ENCODE results near the gene KIF17.

The KIF17 gene

DNA sequence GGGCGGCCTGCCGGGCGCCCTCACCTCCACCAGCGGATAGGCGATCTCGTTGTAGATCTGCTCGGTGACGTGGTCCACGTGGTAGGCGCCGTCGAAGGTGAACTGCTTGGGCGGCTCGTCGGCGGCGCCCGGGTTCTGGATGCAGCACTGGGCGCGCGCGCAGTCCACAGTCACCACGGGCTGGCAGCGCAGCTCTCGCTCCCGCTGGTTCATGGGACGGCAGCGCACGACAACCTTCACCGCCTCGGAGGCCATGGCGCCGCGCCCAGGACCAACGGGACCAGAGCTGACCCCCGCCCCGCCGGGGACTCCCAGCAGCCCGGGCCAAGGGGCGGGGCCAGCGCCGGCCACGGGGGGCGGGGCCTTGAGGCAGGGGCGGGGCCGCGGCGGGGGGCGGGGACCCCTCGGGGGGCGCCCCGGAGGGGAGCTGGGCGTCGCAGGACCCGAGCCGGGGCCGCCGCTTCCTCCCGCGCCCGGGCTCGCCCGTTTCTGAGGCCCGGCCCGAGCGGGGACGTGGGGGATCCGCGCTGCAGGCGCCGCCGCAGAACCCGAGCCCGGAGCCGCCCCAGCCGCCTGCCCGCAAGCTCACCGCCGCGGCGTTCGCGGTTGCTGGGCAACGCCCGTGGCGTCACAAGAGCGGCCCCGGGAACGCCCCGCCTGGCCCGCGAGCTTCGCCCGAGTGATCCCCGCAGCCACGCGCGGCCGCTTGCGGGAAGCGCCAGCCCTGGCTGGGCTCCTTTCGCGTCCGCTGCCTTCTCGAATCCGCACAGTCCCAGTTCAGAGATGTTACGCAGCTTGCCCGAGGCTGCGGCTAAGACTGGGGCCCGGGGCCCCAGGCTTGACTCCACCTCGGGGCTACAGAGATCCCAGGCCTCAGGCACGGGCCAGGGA lies at the start of gene KIF17:
KIF17 (minus strand) TSS at position 556 of the 891 bp plus-strand sequence; CDS start at position 255, 301 bp downstream.
- DNase-seq (ENCODE audit: insufficient read length, low spot score) (no peak), FAIRE-seq (no peak)

- FAIRE-seq: no peak
Observed at GRCh38 chr1:20767271-20767670, 49.5 kb upstream of the KIF17 start.

GRCh38 chr1:20763417-20763816 lies 45.6 kb upstream of the KIF17 start:
- DNase-seq (ENCODE audit: insufficient read length, low spot score): no peak
- no peak for FAIRE-seq

More at GRCh38 chr1:20767271-20767670, 49.5 kb upstream of the KIF17 start:
- DNase-seq (ENCODE audit: insufficient read length, low spot score): no peak

DNA sequence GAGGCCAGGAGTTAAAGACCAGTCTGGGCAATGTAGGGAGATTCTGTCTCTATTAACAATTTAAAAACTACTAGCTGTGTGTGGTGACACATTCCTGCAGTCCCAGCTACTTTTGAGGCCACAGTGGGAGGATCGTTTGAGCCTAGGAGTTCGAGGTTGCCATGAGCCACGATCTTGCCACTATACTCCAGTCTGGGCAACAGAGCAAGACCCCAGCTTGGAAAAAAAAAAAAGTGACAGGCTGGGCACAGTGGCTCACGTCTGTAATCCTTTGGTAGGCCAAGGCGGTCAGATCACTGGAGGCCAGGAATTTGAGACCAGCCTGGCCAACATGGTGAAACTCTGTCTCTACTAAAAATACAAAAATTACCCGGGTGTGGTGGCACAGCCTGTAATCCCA lies 42.5 kb upstream of the KIF17 start:
- no peak for FAIRE-seq

GRCh38 chr1:20753589-20753988 lies 35.8 kb upstream of the KIF17 start:
- no peak for FAIRE-seq
- DNase-seq (ENCODE audit: insufficient read length, low spot score): no peak

More for the DNA sequence above, 42.5 kb upstream of the KIF17 start:
- no peak for DNase-seq (ENCODE audit: insufficient read length, low spot score)

GRCh38 chr1:20751462-20751990 lies 33.7 kb upstream of the KIF17 start:
- no peak for FAIRE-seq
- no peak for DNase-seq (ENCODE audit: insufficient read length, low spot score)

DNA sequence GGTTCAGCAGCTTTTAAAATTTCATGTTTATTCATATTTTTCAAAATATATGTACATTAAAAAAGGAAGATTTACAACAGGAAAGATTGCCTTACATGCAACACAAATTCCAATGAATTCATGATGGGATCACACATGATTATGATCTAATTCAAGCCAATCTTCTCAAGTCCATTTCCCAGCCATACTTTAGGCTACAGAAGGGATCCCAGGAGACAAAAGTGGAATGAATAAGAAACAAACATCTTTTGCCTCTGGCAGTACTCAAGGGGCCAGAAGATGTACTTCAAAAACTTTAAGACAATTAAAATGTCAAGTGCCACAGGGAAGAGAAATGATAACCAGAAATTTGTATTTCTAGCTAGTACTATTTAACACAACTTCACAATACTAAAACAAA lies 24.9 kb upstream of the KIF17 start:
- DNase-seq (ENCODE audit: insufficient read length, low spot score) (no peak), FAIRE-seq (no peak)

DNA sequence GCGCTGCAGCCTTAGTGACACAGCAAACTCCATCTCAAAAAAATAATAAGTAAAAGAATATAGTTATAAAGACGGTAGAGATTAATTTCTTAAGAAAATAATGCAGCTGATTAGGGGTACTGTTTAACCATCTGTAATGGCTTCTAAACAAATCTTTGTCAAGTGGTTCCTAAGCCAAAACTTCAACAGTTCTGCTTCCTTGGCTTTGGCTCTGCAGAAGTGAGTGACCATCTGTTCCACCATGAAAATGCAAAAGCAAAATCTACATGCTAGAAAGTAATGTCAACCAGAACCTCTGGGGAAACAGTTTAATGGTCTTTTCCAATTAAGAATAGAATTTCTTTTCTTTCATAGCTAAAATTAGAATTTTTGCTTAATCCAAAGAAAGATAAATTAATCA lies 23.0 kb upstream of the KIF17 start:
- FAIRE-seq (no peak), DNase-seq (ENCODE audit: insufficient read length, low spot score) (no peak)

- DNase-seq (ENCODE audit: insufficient read length, low spot score): no peak
- FAIRE-seq: no peak
Observed at GRCh38 chr1:20739225-20739624, 21.4 kb upstream of the KIF17 start.

GRCh38 chr1:20735581-20736111 lies 17.8 kb upstream of the KIF17 start:
- DNase-seq (ENCODE audit: insufficient read length, low spot score): no peak
- FAIRE-seq: no peak

DNA sequence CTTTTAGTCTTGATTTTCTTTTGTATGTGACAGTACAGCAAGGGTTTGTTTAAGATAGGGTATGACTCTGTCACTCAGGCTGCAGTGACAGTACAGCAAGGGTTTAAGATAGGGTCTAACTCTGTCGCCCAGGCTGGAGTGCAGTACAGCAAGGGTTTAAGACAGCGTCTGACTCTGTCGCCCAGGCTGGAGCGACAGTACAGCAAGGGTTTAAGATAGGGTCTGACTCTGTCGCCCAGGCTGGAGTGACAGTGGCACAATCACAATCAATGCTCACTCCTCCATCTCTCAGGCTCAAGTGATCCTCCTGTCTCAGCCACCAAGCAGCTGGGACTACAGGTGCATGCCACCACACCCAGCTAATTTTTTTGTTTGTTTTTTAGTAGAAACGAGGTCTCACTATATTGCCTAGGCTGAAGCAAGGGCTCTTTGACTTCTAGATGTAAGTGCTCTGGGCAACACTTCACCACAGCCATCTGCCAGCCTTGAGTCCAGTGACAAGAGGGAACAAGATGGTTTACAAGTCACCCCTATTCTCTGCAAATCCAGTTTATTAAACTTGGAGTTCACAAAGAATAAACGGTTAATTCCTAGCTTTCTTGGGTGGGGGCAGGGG lies 15.7 kb upstream of the KIF17 start:
- FAIRE-seq: no peak
- DNase-seq (ENCODE audit: insufficient read length, low spot score): no peak

DNA sequence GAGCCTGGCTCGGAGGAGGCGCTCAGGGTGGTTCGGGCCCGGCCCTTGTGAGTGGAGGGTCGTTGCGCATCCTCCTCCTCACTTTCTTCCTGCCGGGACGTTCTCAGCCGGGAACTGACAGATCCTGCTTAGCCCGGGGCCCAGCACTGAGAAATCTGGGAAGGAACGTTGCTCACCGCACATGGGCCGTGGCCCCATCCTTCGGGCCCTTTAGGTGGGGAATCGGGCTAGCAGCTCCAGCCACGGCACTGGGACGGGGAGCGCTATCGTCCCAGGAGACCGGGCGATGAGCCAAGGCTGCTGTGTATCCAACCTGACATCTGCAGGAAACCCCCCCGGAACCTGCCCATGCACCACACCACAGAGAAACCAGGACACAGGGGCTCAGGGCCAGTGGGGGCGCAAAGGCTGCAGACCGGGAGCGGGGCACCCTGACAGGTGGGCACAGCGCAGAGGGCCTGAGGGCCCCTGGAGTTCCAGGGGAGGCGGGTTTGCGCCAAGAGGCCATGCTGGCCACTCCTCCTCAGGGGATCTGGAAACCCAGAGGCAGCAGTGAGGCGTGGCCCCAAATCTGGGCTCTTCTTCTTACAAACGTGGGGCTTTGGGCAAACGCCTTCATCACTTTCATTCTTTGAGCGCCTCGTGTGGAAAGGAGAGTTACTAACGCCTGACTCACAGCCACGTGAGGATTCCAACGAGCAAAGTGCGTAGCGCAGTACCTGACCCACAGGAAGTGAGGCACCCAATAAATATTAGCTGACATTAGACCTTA lies 15.0 kb upstream of the KIF17 start, which contains the start of gene SH2D5:
SH2D5 (minus strand) TSS at position 116 of the 772 bp plus-strand sequence. CDS start 4,659 bp downstream, outside the sequence.
- DNase-seq (ENCODE audit: insufficient read length, low spot score) (peak; percentile 83), FAIRE-seq (peak; percentile 55)

GRCh38 chr1:20732071-20732587 lies 14.3 kb upstream of the KIF17 start:
- FAIRE-seq (peak; percentile 69), DNase-seq (ENCODE audit: insufficient read length, low spot score) (peak; percentile 72)

DNA sequence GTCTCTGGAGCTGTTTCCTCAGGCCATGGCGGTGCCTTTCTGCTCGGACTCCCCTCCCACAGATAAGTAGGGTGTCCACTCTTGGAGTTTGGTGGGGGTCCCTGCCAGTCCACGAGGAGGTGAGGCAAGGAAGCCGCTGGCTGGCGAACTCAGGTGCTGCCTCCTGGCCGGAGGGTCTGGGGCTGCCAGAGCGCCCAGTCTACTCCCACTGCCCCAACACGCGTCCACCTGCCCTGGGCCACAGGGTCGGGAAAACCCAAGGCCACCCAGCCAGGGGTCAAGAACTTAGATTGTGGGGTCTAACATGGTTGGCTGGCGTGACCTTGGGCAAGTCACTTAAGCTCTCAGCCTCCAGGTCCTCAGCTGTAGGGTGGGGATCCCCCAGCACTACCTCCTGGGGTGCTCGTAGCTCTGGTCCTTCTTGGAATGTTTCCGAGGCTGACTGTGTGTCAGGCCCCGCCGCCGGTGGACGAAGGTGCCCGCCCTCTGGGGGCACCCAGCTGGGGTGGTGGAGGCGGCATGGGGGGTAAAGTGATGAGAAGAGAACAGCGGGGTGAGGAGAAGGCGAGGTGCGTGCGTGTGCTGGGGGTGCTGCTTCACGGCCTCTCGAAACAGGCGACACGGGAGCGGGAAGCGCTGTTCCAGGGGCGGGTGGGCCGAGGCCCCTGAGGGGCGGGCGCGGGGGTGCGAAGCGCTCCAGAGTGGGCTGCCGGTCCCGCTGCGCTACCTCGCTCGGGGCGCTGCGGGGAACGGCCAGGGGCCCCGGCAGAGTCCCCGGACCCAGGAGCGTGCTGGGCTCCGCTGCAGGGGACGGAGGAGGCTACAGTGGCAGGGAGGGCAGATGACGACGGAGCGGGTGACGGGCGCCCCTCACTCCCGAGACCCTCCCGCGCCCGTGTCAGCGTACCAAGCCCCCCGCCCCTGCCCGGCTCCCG lies 13.5 kb upstream of the KIF17 start:
- DNase-seq (ENCODE audit: insufficient read length, low spot score) (no peak), FAIRE-seq (peak; percentile 13)

DNA sequence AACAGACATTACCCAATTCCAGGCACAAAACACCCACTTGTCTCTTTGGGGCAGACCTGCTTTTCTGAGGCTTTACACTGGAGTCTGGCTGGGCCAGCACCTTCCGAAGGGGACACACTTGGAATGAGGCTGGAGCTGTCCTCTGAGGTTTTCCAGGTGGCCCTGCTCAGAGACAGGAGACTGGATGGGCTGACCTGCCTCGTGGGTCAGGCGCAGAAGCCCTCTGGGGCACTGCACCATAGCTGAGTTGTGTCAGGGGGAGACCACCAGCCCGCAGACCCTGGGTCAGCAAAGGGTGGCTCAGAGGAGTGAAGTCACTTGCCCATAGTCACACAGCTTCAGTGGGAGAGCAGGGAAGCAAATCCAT lies 12.9 kb upstream of the KIF17 start:
- FAIRE-seq (no peak), DNase-seq (ENCODE audit: insufficient read length, low spot score) (no peak)

GRCh38 chr1:20729990-20730689 lies 12.3 kb upstream of the KIF17 start:
- no peak for FAIRE-seq
- DNase-seq (ENCODE audit: insufficient read length, low spot score): no peak

GRCh38 chr1:20729155-20729931 lies 11.5 kb upstream of the KIF17 start:
- DNase-seq (ENCODE audit: insufficient read length, low spot score): no peak
- FAIRE-seq: no peak

Data from HTR-8/SVneo (cell line).